ENCODE results near the gene MPP7.

DNA sequence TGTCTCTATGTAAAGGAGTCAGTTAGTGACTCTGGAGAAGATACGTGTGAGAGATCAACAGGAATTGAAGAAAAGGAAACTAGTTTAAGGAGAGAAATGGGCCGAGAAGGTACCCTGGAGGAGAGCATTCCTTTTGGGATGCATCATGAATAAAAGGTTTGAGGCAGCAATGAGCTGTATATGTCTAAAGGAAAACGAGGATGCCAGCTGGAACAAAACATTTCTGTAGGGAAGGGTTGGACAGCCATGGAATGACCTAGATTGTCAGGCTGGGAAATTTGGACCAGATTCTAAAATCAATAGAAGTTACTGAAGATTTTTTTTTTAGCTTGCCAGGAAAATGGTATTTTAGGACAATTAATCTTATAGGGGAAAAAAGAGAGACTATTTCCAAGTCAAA is 17.2 kb upstream of the MPP7 start:
- TF ChIP-seq, protein P1, sequence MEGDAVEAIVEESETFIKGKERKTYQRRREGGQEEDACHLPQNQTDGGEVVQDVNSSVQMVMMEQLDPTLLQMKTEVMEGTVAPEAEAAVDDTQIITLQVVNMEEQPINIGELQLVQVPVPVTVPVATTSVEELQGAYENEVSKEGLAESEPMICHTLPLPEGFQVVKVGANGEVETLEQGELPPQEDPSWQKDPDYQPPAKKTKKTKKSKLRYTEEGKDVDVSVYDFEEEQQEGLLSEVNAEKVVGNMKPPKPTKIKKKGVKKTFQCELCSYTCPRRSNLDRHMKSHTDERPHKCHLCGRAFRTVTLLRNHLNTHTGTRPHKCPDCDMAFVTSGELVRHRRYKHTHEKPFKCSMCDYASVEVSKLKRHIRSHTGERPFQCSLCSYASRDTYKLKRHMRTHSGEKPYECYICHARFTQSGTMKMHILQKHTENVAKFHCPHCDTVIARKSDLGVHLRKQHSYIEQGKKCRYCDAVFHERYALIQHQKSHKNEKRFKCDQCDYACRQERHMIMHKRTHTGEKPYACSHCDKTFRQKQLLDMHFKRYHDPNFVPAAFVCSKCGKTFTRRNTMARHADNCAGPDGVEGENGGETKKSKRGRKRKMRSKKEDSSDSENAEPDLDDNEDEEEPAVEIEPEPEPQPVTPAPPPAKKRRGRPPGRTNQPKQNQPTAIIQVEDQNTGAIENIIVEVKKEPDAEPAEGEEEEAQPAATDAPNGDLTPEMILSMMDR (IDR thresholded peaks at IDR 0.05), result no peak
- no peak for TF ChIP-seq POLR2A (IDR thresholded peaks at IDR 0.05)
- no peak for TF ChIP-seq EP300 (IDR thresholded peaks at IDR 0.05)

Measured in suprapubic skin (tissue), 3 donors.